Coronary artery (tissue), 2 donors: ENCODE data around the gene GLIS2.
"Not testable (repeated sequence)": the region's sequence is repeated elsewhere in the genome, so short reads cannot be mapped to it uniquely, and the experiment has no call there.

Source experiments
- DNase-seq: peaks from one replicate; pipeline ENCODE4 v3.0.0-alpha.2; 2017; ENCODE audit warnings: low spot score
- H3K27ac ChIP-seq, 2 donors: fragments of 200-600 bp; sonication (generic); one replicate each; pipeline ENCODE4 v1.5.1; 2016 to 2019
- H3K4me3 ChIP-seq: fragments of 200-600 bp; sonication (generic); 2 replicates; pipeline ENCODE4 v1.5.1; 2016; ENCODE audit warnings: mild to moderate bottlenecking, moderate library complexity
- TF ChIP-seq, protein P1 (sequence below): fragments of 200-600 bp; sonication (generic); IDR thresholded peaks from one replicate; pipeline ENCODE4 v1.5.1; 2019; ENCODE audit warnings: antibody characterized with exemption

Gene GLIS2

DNA sequence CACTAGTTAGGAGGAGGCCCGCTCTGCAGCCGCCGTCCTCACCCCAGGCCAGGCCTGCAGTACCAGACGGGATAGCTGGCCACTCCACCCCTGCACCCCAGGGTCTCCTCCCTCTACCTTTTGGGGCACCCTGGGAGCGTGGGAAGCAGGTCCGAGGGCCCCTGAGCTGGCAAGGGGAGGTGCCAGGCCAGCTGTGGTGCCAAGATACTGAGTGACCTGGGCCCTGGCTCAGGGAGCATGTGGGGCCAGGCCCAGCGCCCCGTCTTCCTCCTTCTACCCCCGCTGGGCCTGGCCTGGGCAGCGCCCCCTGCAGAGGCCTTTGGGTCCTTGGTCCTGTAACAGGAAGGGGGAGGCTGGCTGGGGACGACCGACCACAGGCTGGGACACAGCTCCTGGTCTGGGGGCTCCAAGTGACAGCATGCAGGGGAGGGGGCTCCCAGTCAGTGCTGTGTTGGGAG, 22.3 kb downstream of the GLIS2 start:
- TF ChIP-seq, protein P1, sequence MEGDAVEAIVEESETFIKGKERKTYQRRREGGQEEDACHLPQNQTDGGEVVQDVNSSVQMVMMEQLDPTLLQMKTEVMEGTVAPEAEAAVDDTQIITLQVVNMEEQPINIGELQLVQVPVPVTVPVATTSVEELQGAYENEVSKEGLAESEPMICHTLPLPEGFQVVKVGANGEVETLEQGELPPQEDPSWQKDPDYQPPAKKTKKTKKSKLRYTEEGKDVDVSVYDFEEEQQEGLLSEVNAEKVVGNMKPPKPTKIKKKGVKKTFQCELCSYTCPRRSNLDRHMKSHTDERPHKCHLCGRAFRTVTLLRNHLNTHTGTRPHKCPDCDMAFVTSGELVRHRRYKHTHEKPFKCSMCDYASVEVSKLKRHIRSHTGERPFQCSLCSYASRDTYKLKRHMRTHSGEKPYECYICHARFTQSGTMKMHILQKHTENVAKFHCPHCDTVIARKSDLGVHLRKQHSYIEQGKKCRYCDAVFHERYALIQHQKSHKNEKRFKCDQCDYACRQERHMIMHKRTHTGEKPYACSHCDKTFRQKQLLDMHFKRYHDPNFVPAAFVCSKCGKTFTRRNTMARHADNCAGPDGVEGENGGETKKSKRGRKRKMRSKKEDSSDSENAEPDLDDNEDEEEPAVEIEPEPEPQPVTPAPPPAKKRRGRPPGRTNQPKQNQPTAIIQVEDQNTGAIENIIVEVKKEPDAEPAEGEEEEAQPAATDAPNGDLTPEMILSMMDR: no peak
- Histone ChIP-seq H3K4me3 (no peak overlapping the region), H3K27ac (peak overlapping the region in 1 of 2 donors; percentile 29)
- no peak for DNase-seq

DNA sequence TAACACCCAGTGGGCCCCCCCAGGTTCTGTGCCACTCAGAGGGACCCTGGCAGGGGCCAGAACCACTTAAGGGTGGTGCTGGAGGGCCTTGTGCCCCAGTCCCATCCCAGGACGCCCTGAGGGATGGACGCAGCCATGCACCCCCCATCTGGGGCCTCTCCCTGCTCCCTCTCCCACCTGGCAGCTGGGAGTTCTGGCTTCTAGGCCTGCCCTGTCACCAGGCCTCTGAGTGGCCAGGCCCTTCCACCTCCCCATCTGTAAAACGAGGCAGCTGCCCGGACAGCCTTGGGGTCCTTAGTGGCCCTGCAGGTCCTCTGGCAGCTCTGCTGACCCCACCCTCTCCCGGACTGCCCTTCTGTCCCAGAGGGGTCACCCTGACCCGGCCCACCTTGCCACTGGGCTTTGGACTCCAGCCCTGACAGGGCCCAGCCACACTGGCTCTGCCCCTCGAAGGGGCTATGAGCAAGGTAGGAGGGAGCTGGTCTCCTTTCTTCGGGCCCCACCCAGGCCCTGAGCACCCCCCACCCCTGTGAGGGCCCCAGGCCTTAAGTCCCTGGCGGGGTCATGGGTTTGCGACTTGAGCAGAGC, 22.9 kb downstream of the GLIS2 start:
- TF ChIP-seq, protein P1: no peak
- Histone ChIP-seq H3K27ac (peak overlapping the region in 1 of 2 donors; percentile 29), H3K4me3 (no peak overlapping the region)
- DNase-seq: no peak

DNA sequence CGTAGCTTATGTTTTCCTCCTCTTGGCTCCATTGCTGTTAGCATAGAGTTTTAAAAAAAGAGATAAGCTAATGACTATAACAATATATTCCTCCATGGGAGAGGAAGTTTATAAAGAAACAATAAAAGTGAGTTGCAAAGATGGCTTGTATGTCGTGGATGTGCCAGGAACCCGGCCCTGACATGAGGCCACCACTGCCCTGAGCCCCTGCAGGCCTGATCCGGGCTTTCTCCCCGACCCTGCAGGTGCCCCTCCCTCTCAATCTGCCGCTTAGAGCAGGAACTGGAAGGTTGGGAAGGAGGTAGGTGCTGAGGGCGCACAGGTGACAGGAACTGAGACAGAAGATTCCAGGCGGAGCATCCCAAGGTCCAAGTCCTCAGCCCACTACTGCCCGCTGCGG, 23.6 kb downstream of the GLIS2 start:
- TF ChIP-seq, protein P1: no peak
- Histone ChIP-seq H3K4me3 (no peak overlapping the region), H3K27ac (peak overlapping the region in 1 of 2 donors; percentile 37)
- DNase-seq: no peak

DNA sequence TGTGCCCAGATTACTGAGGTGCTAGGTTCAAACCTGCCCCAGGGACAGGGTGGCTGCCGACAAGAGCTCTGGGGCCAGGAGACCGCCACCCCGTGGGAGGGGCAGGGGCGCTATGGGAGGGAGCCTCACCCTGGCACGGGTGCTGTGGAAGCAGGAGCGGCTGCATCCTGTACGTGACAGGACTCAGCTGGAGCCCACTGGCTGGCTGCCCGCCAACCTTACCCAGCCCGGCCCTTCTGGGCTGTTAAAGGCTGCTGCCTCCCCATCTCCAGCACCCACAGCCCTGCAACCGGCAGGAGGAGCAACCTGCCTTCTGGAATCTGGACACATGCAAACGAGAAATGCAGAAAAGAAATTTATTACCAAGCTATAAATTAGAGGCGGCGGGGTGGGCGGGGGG, 24.0 kb downstream of the GLIS2 start:
- Histone ChIP-seq H3K27ac (peak overlapping the region in 1 of 2 donors; percentile 37), H3K4me3 (no peak overlapping the region)
- DNase-seq: no peak
- TF ChIP-seq, protein P1: no peak

DNA sequence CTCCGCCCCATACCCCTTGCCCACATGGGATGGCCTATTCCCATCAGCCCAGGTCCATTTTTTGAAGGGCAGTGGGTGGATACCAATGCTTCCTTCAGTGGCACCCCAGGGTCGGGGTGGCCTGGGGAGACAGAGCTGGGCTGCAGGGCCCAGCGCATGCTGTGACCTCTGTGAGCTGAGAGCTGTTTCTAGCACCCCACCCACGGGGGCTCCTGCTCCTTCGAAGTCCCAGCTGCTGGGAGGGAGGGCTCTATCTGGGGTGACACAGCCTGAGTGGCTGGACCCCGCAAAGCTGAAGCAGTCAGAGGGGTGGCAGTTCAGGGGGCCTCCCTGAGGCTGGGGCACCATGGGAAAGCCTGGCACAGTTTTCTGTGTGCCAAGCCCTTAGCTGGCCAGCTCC, 24.6 kb downstream of the GLIS2 start:
- Histone ChIP-seq H3K27ac (no peak overlapping the region), H3K4me3 (no peak overlapping the region)
- DNase-seq: no peak
- TF ChIP-seq, protein P1: no peak

DNA sequence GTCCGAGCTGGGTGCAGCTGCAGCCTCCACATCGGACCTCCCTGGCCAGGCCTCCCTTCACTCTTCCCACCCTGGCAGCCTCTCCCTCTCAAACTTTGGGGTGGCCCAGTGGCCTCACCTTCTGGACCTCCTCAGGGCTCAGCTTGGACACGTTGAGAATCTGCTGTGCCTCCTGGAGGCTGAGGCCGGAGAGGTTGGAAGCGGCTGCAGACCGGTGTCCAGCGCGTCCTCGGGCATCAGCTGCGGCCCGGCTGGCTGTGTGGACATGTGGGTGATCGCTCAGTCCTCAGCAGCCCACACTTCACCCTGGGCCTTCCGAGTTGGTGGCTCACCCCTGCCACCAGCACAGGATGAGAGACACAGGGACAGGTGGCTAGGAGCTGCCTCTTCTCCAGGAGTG, 25.4 kb downstream of the GLIS2 start:
- TF ChIP-seq, protein P1: no peak
- no peak overlapping the region for H3K4me3 ChIP-seq
- no peak overlapping the region for H3K27ac ChIP-seq
- DNase-seq: no peak

DNA sequence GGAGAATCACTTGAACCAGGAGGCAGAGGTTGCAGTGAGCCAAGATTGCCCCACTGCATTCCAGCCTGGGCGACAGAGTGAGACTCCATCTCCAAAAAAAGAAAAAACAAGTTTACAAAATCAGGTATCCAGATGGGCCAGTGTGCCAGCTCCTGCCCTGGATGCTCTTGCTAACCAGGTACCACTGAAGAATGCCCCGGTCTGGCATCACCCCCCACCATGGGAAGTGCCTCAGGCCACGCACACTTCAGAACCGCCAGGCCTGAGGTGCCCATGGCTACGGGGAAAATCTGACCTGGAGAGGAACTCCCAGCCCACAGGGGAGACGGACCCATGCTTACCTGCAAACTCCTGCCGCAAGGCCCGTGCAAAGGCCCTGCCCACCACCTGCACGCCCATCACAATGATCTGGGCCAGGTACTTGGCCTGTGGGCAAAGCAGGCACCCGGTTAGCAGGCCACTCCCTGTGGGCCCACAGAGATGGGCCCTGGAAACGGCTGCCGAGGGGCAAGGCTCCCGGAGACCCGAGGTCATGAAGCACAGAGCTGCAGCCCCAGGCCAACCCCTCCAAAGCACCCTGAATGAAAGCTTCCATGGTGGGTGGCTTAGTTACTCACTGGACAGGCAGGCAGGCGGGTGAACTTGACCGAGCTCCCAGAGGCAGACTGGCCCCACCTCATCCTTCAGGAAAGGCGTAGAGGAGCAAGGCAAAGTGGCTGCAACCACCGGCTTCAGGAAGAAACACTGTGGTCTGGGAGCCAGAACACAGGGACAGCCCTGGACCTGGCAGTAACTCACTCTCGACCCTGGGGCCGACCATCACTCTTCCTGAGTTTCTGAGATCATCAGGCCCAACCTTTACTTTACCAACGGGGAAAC, 27.2 kb downstream of the GLIS2 start:
- no peak overlapping the region for H3K4me3 ChIP-seq
- TF ChIP-seq, protein P1: no peak
- no peak for DNase-seq
- no peak overlapping the region for H3K27ac ChIP-seq

DNA sequence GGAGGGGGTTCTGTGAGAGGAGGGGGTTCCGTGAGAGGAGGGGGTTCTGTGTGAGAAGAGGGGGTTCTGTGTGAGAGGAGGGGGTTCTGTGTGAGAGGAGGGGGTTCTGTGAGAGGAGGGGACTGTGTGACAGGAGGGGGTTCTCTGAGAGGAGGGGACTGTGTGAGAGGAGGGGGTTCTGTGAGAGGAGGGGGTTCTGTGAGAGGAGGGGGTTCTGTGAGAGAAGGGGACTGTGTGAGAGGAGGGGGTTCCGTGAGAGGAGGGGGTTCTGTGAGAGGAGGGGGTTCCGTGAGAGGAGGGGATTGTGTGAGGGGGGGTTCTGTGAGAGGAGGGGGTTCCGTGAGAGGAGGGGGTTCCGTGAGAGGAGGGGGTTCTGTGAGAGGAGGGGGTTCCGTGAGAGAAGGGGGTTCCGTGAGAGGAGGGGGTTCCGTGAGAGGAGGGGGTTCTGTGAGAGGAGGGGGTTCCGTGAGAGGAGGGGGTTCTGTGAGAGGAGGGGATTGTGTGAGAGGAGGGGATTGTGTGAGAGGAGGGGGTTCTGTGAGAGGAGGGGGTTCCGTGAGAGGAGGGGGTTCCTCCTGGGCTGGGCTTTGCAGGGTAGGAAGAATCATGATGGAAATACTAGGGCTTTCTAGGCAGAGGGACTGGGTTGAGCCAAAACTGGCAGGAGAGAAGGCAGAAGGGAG, 28.6 kb downstream of the GLIS2 start:
- H3K4me3 ChIP-seq, DNase-seq: not testable (repeated sequence)
- peak overlapping the region; percentile 9 to 48 for H3K27ac ChIP-seq
